Ovary (tissue), 9 donors: ENCODE data around the gene GNRHR. TPM values are rescaled to one million over a fixed set of nuclear protein-coding genes. Genes with fewer than 3 reads are reported as not detected.

Source experiments
- DNase-seq, 5 donors: peaks; one replicate each; pipeline ENCODE4 v3.0.0-alpha.2; 2019 to 2020
- H3K27ac ChIP-seq, 2 donors: fragments of 200-600 bp; one replicate each; pipeline versions ENCODE4 v1.5.1 to v1.8.0; 2019 to 2022
- H3K27me3 ChIP-seq: fragments of 200-600 bp; one replicate; pipeline ENCODE4 v1.8.0; 2022
- H3K36me3 ChIP-seq: fragments of 200-600 bp; sonication (generic); one replicate; pipeline ENCODE4 v1.5.1; 2019
- H3K4me1 ChIP-seq: one replicate; pipeline ENCODE4 v1.8.1; 2013; ENCODE audit warnings: mild to moderate bottlenecking, moderate library complexity; ENCODE audit not compliant: insufficient read depth
- H3K4me3 ChIP-seq: fragments of 200-600 bp; sonication (generic); one replicate; pipeline ENCODE4 v1.5.1; 2017
- H3K9me3 ChIP-seq, 2 donors: fragments of 200-600 bp in 1 of 2; sonication (generic) in 1 of 2; one replicate each; pipeline versions ENCODE4 v1.5.1 to v1.8.1; 2013 to 2019; ENCODE audit warnings: mild to moderate bottlenecking in 1 of 2, moderate library complexity in 1 of 2
- CTCF ChIP-seq, 3 donors: fragments of 450-650 bp in 2 of 3; fragments of 200-600 bp in 1 of 3; IDR thresholded peaks; one replicate each; pipeline versions ENCODE4 v1.5.1 to v1.8.0; 2016 to 2022; ENCODE audit warnings: antibody characterized with exemption in 3 of 3, mild to moderate bottlenecking in 1 of 3
- EP300 ChIP-seq: sonication (generic); formaldehyde crosslinking; IDR thresholded peaks from one replicate; pipeline ENCODE4 v1.6.1; 2017; ENCODE audit warnings: antibody characterized with exemption
- POLR2A ChIP-seq: fragments of 450-650 bp; IDR thresholded peaks from one replicate; pipeline ENCODE4 v1.6.1; 2017; ENCODE audit warnings: antibody characterized with exemption, mild to moderate bottlenecking, moderate library complexity
- WGBS, 3 donors: extraction: QIAGEN DNeasy Blood & Tissue Kit in 1 of 3; methylation state at CpG; one replicate each; pipeline versions ENCODE4 v1.1.5 to v1.1.7; 2013 to 2017; 5-methylcytosine and 5-hydroxymethylcytosine counted together
- intact Hi-C, 4 donors: fragments of 100-400 bp; cut with DNase I; formaldehyde crosslinking; loops; one replicate each; pipeline versions ENCODE4 v1.11.0 to v1.15.1; 2022 to 2023
- polyA plus RNA-seq, 2 donors: library from polyadenylated mRNA; stranded (reverse); fragments of 200-250 nt in 1 of 2; fragments of 350-450 nt in 1 of 2; fragmentation: Illumina TruSeq in 1 of 2; extraction: RNeasy Lipid Tissue Mini Kit (QIAGEN cat#74804) in 1 of 2; gene quantifications; one replicate each; pipeline ENCODE4 v1.2.3, GENCODE V29; 2013 to 2014
- total RNA-seq, 7 donors: library from RNA; depleted of rRNA in 2 of 7; stranded (reverse); fragments of >200 nt in 2 of 7; fragmentation: NEBNext Ultra II Directional in 3 of 7; extraction: Animal tissue kit (Norgen Biotek cat#: 25700) in 3 of 7; gene quantifications; one replicate each; pipeline versions ENCODE4 v1.1.0 to v1.2.4, GENCODE V29; 2016 to 2023
- donor health status: DM: no; HTN: no; CAD: no; lungs with moderate emphysema.
- donor health status: DM: no; HTN: no; CAD: no.
- donor health status: Bipolar disorder and iron deficiency.
- donor health status: DM: yes; HTN: yes; CAD: no.
- donor health status: DM: no; HTN: no; CAD: no.
- donor health status: DM: yes; HTN: yes; CAD: no.

Gene GNRHR
- total and polyA plus RNA-seq, 9 donors: 0.10 to 0.15 (median 0.11) TPM; not detected in 6

- H3K27ac ChIP-seq: no peak overlapping the region
- TF ChIP-seq CTCF (IDR thresholded peaks at IDR 0.05) (no peak), EP300 (no peak), POLR2A (no peak)
- no peaks in the 10 kb centered on the region for H3K27me3 ChIP-seq
- no peak overlapping the region for H3K4me3 ChIP-seq
- intact Hi-C loops: no loop called here
- H3K4me1 ChIP-seq: no peaks in the 10 kb centered on the region
- no peaks in the 10 kb centered on the region for H3K9me3 ChIP-seq
- WGBS, 3 donors: 97 to 100% (median 100%) methylated on average over 2 of the region's 2 CpGs
- H3K36me3 ChIP-seq: no peaks in the 10 kb centered on the region
- DNase-seq: no peak
These were observed 36.6 kb downstream of the GNRHR start for GRCh38 chr4:67717586-67717985.

- Histone ChIP-seq H3K27ac (no peak overlapping the region), H3K9me3 (no peaks in the 10 kb centered on the region), H3K4me1 (no peaks in the 10 kb centered on the region), H3K4me3 (no peak overlapping the region), H3K36me3 (no peaks in the 10 kb centered on the region), H3K27me3 (no peaks in the 10 kb centered on the region)
- DNase-seq: no peak
- 87 to 94% (median 88%) methylated on average over 6 of the region's 6 CpGs for WGBS, 3 donors
- no peak for TF ChIP-seq POLR2A
- TF ChIP-seq CTCF (IDR thresholded peaks at IDR 0.05): no peak
- TF ChIP-seq EP300: no peak
- intact Hi-C loops: no loop called here
These were observed 39.2 kb downstream of the GNRHR start for GRCh38 chr4:67714955-67715354.

DNA sequence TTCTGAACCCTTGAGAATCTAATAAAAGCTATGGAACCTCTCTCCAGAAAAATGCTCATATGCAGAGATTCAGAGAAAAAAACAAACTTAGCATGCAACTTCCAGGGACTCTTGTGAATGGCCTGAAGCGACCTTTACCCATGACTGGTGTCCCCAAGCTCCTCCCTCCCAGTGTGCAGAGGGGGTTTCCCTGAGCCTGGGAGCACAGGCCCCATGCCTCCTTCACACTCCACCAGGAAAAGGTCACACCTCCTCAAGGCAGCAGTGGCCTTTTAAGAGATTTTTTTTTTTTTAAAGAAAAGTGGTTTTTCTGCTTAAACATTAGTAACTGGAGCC is 40.0 kb downstream of the GNRHR start:
- H3K4me1 ChIP-seq: no peaks in the 10 kb centered on the region
- no peaks in the 10 kb centered on the region for H3K9me3 ChIP-seq
- H3K4me3 ChIP-seq: no peak overlapping the region
- no peaks in the 10 kb centered on the region for H3K36me3 ChIP-seq
- WGBS, 3 donors: 96 to 100% (median 100%) methylated on average over 1 of the region's 1 CpG
- intact Hi-C loops: no loop called here
- no peak overlapping the region for H3K27ac ChIP-seq
- no peaks in the 10 kb centered on the region for H3K27me3 ChIP-seq
- TF ChIP-seq POLR2A (no peak), CTCF (IDR thresholded peaks at IDR 0.05) (no peak), EP300 (no peak)
- DNase-seq: no peak

- 78 to 84% (median 78%) methylated on average over 12 of the region's 12 CpGs for WGBS, 3 donors
- Histone ChIP-seq H3K4me1 (no peaks in the 10 kb centered on the region), H3K36me3 (no peaks in the 10 kb centered on the region), H3K27me3 (no peaks in the 10 kb centered on the region), H3K9me3 (no peaks in the 10 kb centered on the region), H3K27ac (no peak overlapping the region), H3K4me3 (no peak overlapping the region)
- no peak for TF ChIP-seq EP300
- TF ChIP-seq CTCF (IDR thresholded peaks at IDR 0.05): no peak
- TF ChIP-seq POLR2A: no peak
- DNase-seq: no peak
- intact Hi-C loops: no loop called here
These were observed 40.5 kb downstream of the GNRHR start for GRCh38 chr4:67713529-67714247.
